ENCODE data around the gene TXN2. TPM values are rescaled to one million over a fixed set of nuclear protein-coding genes. Genes with fewer than 3 reads are reported as not detected.

TXN2 gene

DNA sequence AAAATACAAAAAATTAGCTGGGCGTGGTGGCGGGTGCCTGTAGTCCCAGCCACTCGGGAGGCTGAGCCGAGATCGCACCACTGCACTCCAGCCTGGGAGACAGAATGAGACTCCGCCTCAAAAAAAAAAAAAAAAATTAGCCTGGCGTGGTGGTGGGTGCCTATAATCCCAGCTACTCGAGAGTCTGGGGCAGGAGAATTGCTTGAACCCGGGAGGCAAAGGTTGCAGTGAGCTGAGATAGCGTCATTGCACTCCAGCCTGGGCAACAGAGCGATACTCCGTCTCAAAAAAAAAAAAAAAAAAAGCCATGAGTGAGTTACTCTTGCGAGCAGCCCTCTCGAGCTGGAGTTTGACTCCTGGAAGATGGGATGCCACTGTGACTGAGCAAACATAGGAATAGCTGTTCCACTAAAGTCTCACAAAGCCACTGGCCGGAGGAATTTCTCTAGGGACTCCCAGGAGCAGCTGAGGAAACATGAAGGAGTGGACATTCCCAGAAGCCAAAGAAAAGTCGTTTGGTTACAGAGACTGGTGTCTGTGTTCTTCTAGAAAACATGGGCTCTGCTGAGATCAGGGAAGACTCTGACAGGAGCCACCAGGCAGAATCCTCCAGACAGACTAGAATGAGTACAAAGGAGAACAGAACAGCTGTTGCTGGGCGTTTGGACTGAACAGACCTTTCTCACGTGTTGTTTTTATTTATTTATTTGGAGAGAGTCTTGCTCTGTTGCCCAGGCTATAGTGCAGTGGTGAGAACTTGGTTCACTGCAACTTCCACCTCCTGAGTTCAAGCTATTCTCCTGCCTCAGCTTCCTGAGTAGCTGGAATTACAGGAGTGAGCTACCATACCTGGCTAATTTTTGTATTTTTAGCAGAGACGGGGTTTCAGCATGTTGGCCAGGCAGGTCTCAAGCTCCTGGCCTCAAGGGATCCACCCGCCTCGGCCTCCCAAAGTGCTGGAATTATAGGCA lies 61.2 kb downstream of the TXN2 start:
- Histone ChIP-seq H3K36me3 (ENCODE audit: insufficient read depth, low read length) (no peaks in the 10 kb centered on the region), H3K27me3 (ENCODE audit: control insufficient read depth, insufficient read depth, low read length) (no peaks in the 10 kb centered on the region), H3K4me1 (ENCODE audit: control insufficient read depth, insufficient read depth, low read length) (peaks cover 21% of the 10 kb centered on the region), H3K9me3 (replicated peaks; ENCODE audit: low read length) (no peaks in the 10 kb centered on the region), H3K9ac (ENCODE audit: low read depth, low read length) (no peak overlapping the region), H3K4me3 (ENCODE audit: low read length) (no peak overlapping the region), H3K4me2 (ENCODE audit: low read length) (no peak overlapping the region)

- peaks cover 21% of the 10 kb centered on the region for H3K4me1 ChIP-seq (ENCODE audit: control insufficient read depth, insufficient read depth, low read length)
- H3K36me3 ChIP-seq (ENCODE audit: insufficient read depth, low read length) = no peaks in the 10 kb centered on the region
- peak overlapping the region; percentile 18 for H3K4me2 ChIP-seq (ENCODE audit: low read length)
- no peak overlapping the region for H3K4me3 ChIP-seq (ENCODE audit: low read length)
- H3K9me3 ChIP-seq (replicated peaks; ENCODE audit: low read length) = no peaks in the 10 kb centered on the region
- no peak overlapping the region for H3K9ac ChIP-seq (ENCODE audit: low read depth, low read length)
- no peaks in the 10 kb centered on the region for H3K27me3 ChIP-seq (ENCODE audit: control insufficient read depth, insufficient read depth, low read length)
Observed at GRCh38 chr22:36419177-36419911, 62.1 kb downstream of the TXN2 start.

DNA sequence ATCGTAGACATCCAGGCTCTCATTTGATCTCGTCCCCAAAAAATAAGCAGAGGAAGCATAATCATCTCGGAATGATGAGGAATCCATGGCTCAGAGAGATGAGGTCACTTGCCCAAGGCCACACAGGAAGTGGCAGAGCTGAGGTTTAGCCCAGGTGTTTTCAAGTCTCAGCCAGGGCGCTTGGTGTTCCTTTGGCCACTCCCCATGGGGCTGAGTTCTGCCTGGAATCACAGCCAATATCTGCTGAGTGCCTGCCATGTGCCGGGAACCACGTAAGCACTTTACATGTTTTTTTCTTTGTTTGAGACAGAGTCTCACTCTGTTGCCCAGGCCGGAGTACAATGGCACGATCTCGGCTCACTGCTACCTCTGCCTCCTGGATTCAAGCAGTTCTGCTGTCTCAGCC lies 64.2 kb downstream of the TXN2 start:
- Histone ChIP-seq H3K4me3 (ENCODE audit: low read length) (no peak overlapping the region), H3K4me1 (ENCODE audit: control insufficient read depth, insufficient read depth, low read length) (peaks cover 21% of the 10 kb centered on the region), H3K27me3 (ENCODE audit: control insufficient read depth, insufficient read depth, low read length) (no peaks in the 10 kb centered on the region), H3K36me3 (ENCODE audit: insufficient read depth, low read length) (no peaks in the 10 kb centered on the region), H3K9ac (ENCODE audit: low read depth, low read length) (no peak overlapping the region), H3K4me2 (ENCODE audit: low read length) (no peak overlapping the region), H3K9me3 (replicated peaks; ENCODE audit: low read length) (no peaks in the 10 kb centered on the region)

Small RNAs within 50 kb of the gene (small RNA-seq; reads per million reads assigned to genes)
- not detected for gene RF00019
